Smooth muscle cell (in vitro differentiated cells): ENCODE measurements around the gene NLRP1. TPM values are rescaled to one million over a fixed set of nuclear protein-coding genes. Genes with fewer than 3 reads are reported as not detected.

Experiments
- DNase-seq: peaks from one replicate; lab custom pipeline; 2025; ENCODE audit not compliant: unreplicated experiment; lab: John Stamatoyannopoulos, UW
- H2AFZ ChIP-seq: fragments of 200-600 bp; sonication (generic); 2 replicates; pipeline ENCODE4 v1.6.0; 2016; ENCODE audit warnings: antibody characterized with exemption, low read depth, mild to moderate bottlenecking
- H3F3A ChIP-seq: fragments of 200-600 bp; sonication (generic); 2 replicates; pipeline ENCODE4 v1.6.0; 2017; ENCODE audit warnings: antibody characterized with exemption, low read depth
- H3K27ac ChIP-seq: fragments of 200-600 bp; sonication (generic); 2 replicates; pipeline ENCODE4 v1.5.1; 2016; ENCODE audit warnings: low read depth, mild to moderate bottlenecking
- H3K27me3 ChIP-seq: fragments of 200-600 bp; sonication (generic); 2 replicates; pipeline ENCODE4 v1.6.1; 2016; ENCODE audit warnings: low read depth, mild to moderate bottlenecking
- H3K36me3 ChIP-seq: fragments of 200-600 bp; sonication (generic); 2 replicates; pipeline ENCODE4 v1.5.1; 2016; ENCODE audit warnings: low read depth
- H3K4me1 ChIP-seq: fragments of 200-600 bp; sonication (generic); 2 replicates; pipeline ENCODE4 v1.5.1; 2016; ENCODE audit warnings: low read depth
- H3K4me2 ChIP-seq: fragments of 200-600 bp; sonication (generic); 2 replicates; pipeline ENCODE4 v1.6.0; 2016; ENCODE audit warnings: mild to moderate bottlenecking
- H3K4me3 ChIP-seq: fragments of 200-600 bp; sonication (generic); 2 replicates; pipeline ENCODE4 v1.5.1; 2016; ENCODE audit warnings: mild to moderate bottlenecking
- H3K79me2 ChIP-seq: fragments of 200-600 bp; sonication (generic); 2 replicates; pipeline ENCODE4 v1.6.0; 2016; ENCODE audit warnings: low read depth, mild to moderate bottlenecking
- H3K9ac ChIP-seq: fragments of 200-600 bp; sonication (generic); 2 replicates; pipeline ENCODE4 v1.6.0; 2016; ENCODE audit warnings: low read depth
- H3K9me3 ChIP-seq: fragments of 200-600 bp; sonication (generic); replicated peaks from 2 replicates; pipeline ENCODE4 v1.5.1; 2016; ENCODE audit warnings: low read depth
- H4K20me1 ChIP-seq: fragments of 200-600 bp; sonication (generic); 2 replicates; pipeline ENCODE4 v1.6.0; 2016; ENCODE audit warnings: low read depth
- CTCF ChIP-seq: fragments of 200-600 bp; sonication (generic); IDR thresholded peaks from 2 replicates; pipeline ENCODE4 v1.5.1; 2017; ENCODE audit warnings: borderline replicate concordance, mild to moderate bottlenecking, antibody characterized with exemption; ENCODE audit not compliant: insufficient read depth, poor library complexity, severe bottlenecking
- WGBS: methylation state at CpG from one replicate; pipeline ENCODE4 v1.1.7; 2016; ENCODE audit warnings: low lambda C conversion rate; 5-methylcytosine and 5-hydroxymethylcytosine counted together
- polyA plus RNA-seq: library from polyadenylated mRNA; unstranded; fragments of >200 nt; fragmentation: Nextera tagmentation; extraction: Ambion mirVana; gene quantifications from 2 replicates; pipeline ENCODE4 v1.2.1, GENCODE V29; 2016
- total RNA-seq: library from RNA; depleted of rRNA; stranded (reverse); fragments of >200 nt; gene quantifications from 2 replicates; pipeline ENCODE4 v1.2.3, GENCODE V29; 2014

Gene NLRP1
- total and polyA plus RNA-seq, 2 experiments from 2014 or later = 47.2 to 75.7 TPM

- TF ChIP-seq CTCF = no peak
- Histone ChIP-seq H3K36me3 (no peaks in the 10 kb centered on the region), H3K4me3 (no peak overlapping the region), H3K9me3 (no peaks in the 10 kb centered on the region), H3K27ac (no peak overlapping the region), H3K4me2 (no peak overlapping the region), H2AFZ (no peak overlapping the region), H3K79me2 (no peaks in the 10 kb centered on the region), H3K9ac (no peak overlapping the region), H4K20me1 (no peaks in the 10 kb centered on the region), H3F3A (no peaks in the 10 kb centered on the region), H3K4me1 (no peaks in the 10 kb centered on the region), H3K27me3 (no peaks in the 10 kb centered on the region)
- no peak for DNase-seq
- WGBS = 75% methylated on average over 6 of the region's 6 CpGs
Observed at GRCh38 chr17:5610956-5611355, 26.6 kb upstream of the NLRP1 start.

DNA sequence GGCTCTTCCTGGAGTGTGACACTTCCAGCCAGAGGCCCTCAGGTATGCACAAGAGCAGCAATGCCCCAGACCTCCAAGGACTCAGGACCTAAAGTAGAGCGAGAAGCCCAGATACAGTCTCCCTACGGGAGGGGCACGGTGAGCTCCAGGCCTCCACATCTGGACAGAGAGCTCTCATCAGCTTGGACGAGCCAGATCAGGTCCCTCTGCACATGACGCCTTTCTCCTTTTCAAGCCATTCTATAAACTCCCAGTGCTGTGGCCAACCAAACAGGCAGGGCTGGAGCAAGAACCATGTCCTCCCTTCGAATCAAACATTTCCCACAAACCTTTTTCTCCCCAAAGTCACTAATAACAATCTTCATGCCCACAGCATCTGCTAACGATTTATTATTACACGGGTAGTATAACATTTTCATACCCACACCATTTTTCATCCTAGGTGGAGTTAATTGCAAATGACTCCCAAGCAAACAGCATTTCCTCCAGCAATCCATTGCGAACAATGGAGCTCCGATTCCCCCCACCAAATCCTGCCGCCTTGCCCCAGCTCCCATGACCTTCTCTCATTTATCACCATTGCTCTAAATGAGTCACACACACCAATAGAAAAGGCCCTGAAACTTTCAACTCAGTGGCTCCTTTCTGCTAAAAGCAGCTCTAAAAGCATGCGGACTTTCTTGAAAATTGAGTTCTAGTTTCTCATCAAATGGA, 24.2 kb upstream of the NLRP1 start:
- H3K27me3 ChIP-seq = no peaks in the 10 kb centered on the region
- 87% methylated on average over 12 of the region's 12 CpGs for WGBS
- H2AFZ ChIP-seq = no peak overlapping the region
- no peak overlapping the region for H3K4me2 ChIP-seq
- no peaks in the 10 kb centered on the region for H3K4me1 ChIP-seq
- TF ChIP-seq CTCF = no peak
- H3K9ac ChIP-seq = no peak overlapping the region
- H3K4me3 ChIP-seq = no peak overlapping the region
- H3K79me2 ChIP-seq = no peaks in the 10 kb centered on the region
- no peaks in the 10 kb centered on the region for H4K20me1 ChIP-seq
- no peaks in the 10 kb centered on the region for H3F3A ChIP-seq
- no peaks in the 10 kb centered on the region for H3K9me3 ChIP-seq
- DNase-seq = no peak
- H3K36me3 ChIP-seq = no peaks in the 10 kb centered on the region
- no peak overlapping the region for H3K27ac ChIP-seq

GRCh38 chr17:5607946-5608345, 23.6 kb upstream of the NLRP1 start:
- Histone ChIP-seq H3K27me3 (no peaks in the 10 kb centered on the region), H3K4me3 (no peak overlapping the region), H4K20me1 (no peaks in the 10 kb centered on the region), H3K9ac (no peak overlapping the region), H3K79me2 (no peaks in the 10 kb centered on the region), H3F3A (no peaks in the 10 kb centered on the region), H3K36me3 (no peaks in the 10 kb centered on the region), H2AFZ (no peak overlapping the region), H3K9me3 (no peaks in the 10 kb centered on the region), H3K4me2 (no peak overlapping the region), H3K27ac (no peak overlapping the region), H3K4me1 (no peaks in the 10 kb centered on the region)
- WGBS = 76% methylated on average over 3 of the region's 3 CpGs
- no peak for DNase-seq
- TF ChIP-seq CTCF = no peak

DNA sequence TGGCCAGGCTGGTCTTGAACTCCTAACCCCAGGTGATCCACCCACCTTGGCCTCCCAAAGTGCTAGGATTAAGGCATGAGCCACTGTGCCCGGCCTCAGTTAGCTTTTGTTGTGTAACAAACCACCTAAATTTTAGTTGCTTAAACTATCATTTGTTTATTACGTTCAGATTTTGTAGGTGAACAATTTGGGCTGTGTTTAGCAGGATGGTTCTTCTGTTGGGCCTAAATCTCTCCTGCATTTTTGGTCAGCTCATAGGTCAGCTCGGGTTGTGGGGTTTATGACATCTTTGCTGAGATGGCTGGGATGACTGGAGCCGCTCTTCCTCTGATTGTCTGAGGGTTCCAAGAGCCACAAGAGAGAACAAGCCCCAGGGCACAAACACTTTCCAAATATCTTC, 21.1 kb upstream of the NLRP1 start:
- H3K4me3 ChIP-seq = no peak overlapping the region
- H3K36me3 ChIP-seq = no peaks in the 10 kb centered on the region
- no peak overlapping the region for H3K9ac ChIP-seq
- no peaks in the 10 kb centered on the region for H3K27me3 ChIP-seq
- H3K9me3 ChIP-seq = no peaks in the 10 kb centered on the region
- H3K79me2 ChIP-seq = no peaks in the 10 kb centered on the region
- TF ChIP-seq CTCF = no peak
- H3F3A ChIP-seq = no peaks in the 10 kb centered on the region
- H3K4me1 ChIP-seq = no peaks in the 10 kb centered on the region
- H4K20me1 ChIP-seq = no peaks in the 10 kb centered on the region
- no peak overlapping the region for H2AFZ ChIP-seq
- no peak overlapping the region for H3K4me2 ChIP-seq
- no peak overlapping the region for H3K27ac ChIP-seq
- 58% methylated on average over 4 of the region's 4 CpGs for WGBS
- no peak for DNase-seq
